Globus pallidus (tissue), 1 donor: ENCODE results near the gene HIPK3.
"Not testable (repeated sequence)": the region's sequence is repeated elsewhere in the genome, so short reads cannot be mapped to it uniquely, and the experiment has no call there.

ENCODE experiments used
- DNase-seq: peaks from one replicate; pipeline ENCODE4 v3.0.0-alpha.2; 2015; ENCODE audit warnings: low spot score

HIPK3 gene

GRCh38 chr11:33259869-33260268 is 2.7 kb downstream of the HIPK3 start:
- no peak for DNase-seq

- not testable (repeated sequence) for DNase-seq
These were observed 4.2 kb downstream of the HIPK3 start for GRCh38 chr11:33261350-33261749.

- peak; percentile 15 for DNase-seq
These were observed 4.9 kb downstream of the HIPK3 start for GRCh38 chr11:33262011-33262645.

- no peak for DNase-seq
These were observed 6.4 kb downstream of the HIPK3 start for GRCh38 chr11:33263549-33263948.

- DNase-seq = no peak
These were observed 7.7 kb downstream of the HIPK3 start for GRCh38 chr11:33264926-33265325.

GRCh38 chr11:33266393-33267215 is 9.4 kb downstream of the HIPK3 start:
- DNase-seq = no peak

- no peak for DNase-seq
These were observed 11.9 kb downstream of the HIPK3 start for GRCh38 chr11:33268945-33269540.

GRCh38 chr11:33269822-33270221 is 12.6 kb downstream of the HIPK3 start:
- DNase-seq = no peak

GRCh38 chr11:33271059-33271458 is 13.9 kb downstream of the HIPK3 start:
- DNase-seq = no peak

- DNase-seq = no peak
These were observed 15.3 kb downstream of the HIPK3 start for GRCh38 chr11:33272338-33273107.

GRCh38 chr11:33273656-33274055 is 16.5 kb downstream of the HIPK3 start:
- no peak for DNase-seq

GRCh38 chr11:33280411-33280810 is 23.2 kb downstream of the HIPK3 start:
- no peak for DNase-seq

- no peak for DNase-seq
These were observed 24.6 kb downstream of the HIPK3 start for GRCh38 chr11:33281758-33282157.

GRCh38 chr11:33284818-33285217 is 27.6 kb downstream of the HIPK3 start:
- DNase-seq = no peak

- DNase-seq = no peak
These were observed 33.1 kb downstream of the HIPK3 start for GRCh38 chr11:33290319-33290718.

GRCh38 chr11:33291004-33291777 is 34.0 kb downstream of the HIPK3 start:
- DNase-seq = no peak

- DNase-seq = no peak
These were observed 35.1 kb downstream of the HIPK3 start for GRCh38 chr11:33292311-33292710.

GRCh38 chr11:33294224-33294623 is 37.0 kb downstream of the HIPK3 start:
- DNase-seq = no peak

- DNase-seq = no peak
These were observed 37.6 kb downstream of the HIPK3 start for GRCh38 chr11:33294797-33295196.

- DNase-seq = no peak
These were observed 39.5 kb downstream of the HIPK3 start for GRCh38 chr11:33296695-33297094.

- no peak for DNase-seq
These were observed 46.4 kb downstream of the HIPK3 start for GRCh38 chr11:33303541-33303940.

GRCh38 chr11:33306821-33307220 is 49.6 kb downstream of the HIPK3 start:
- not testable (repeated sequence) for DNase-seq
